Hematopoietic multipotent progenitor cell treated with erythropoietin and hydrocortisone succinate and interleukin-3 and kit ligand, for 15 days (in vitro differentiated cells): ENCODE measurements around the gene PDZD4.
A peak's percentile ranks its signal among the peaks of the same experiment; 100 is the strongest.
"Not testable (repeated sequence)": the region's sequence is repeated elsewhere in the genome, so short reads cannot be mapped to it uniquely, and the experiment has no call there.

Source experiments
- DNase-seq: peaks from one replicate; pipeline ENCODE4 v3.0.0-alpha.2; 2015; ENCODE audit warnings: low spot score

Gene PDZD4

DNA sequence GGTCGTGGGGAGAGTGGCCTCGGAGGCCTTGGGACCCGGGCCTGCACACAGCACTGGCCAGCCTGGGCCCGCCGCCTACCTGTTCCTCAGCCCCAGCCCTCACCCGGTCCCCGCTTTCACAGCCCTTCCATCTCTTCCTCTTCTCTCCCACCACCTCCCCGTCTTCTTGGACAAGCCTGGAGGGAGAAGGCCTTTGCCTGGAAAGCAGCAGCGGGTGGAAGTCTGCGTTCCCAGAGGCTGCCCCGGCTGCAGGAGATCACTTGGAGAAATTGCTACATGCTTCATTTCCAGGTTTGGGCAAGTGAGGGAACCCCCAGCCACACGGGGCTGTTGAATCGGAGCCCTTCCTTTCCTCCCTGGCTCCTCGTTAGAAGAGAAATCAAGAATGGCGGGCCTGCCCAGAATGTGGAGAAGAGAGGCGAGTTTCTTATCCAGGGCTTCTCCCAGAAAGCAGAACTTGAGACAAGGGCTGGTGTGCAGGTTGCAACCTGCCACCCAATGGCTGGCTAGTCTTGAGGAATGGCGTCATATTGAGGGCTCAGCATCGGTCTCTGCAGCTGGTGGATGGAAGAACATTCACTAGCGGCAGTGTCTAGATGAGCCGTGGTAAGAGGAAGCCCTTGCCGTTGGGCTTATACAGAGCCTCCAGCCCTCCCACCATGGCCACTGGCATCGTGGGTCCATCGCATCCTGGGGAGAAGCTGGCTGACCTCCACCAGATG is 1.2 kb upstream of the PDZD4 start:
- no peak for DNase-seq

DNA sequence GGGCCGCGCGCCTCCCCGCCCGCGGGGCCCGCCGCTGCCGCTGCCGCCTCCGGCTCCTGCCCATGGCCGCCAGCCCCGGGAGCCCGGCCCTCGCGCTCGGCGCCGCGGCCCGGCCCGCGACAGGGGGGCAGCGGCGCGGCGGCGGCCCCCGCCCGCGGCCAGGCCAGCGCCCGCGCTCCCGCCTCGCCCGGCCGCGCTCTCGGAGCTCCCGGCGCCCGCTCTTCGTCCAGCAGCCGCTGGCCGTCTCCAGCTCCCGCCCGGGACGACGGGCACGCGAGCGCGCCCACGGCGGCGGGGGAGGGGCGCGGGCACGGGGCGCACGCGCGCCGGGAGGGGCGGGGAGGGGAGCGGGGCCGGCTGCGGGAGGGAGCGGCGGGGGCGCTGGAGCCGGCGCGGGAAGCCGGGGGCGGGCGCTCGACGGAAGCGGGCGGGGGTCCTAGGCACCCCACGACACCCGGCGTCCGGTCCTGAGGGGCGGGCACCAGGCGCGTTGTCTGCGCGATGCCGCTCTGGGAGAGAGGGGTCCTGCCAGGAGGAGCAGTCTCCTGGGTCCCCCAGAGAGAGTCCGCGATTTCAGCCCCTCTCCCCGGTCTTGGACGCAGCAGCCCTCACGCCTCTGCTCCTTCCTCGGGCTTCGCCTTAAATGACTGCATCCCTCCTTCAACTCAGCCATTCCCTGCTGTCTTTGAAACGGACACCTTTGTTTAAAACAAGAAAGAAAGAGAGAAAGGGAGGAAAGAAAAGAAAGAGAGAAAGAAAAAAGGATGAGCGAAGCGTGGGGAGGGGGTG is 490 bp upstream of the PDZD4 start:
- DNase-seq: no peak

DNA sequence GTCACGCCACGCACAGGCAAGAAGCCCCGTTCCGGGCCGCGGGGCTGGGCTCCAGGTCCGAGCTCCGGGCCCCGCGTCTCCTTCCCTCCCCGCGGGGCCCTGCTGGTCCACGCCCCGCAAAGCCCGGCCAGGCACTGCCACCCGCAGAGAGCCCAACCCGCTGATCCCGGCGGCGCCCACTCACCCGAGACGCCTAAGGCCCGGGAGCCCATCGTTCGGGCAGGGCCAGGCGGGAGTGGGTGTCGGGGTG is 870 bp downstream of the PDZD4 start:
- no peak for DNase-seq

DNA sequence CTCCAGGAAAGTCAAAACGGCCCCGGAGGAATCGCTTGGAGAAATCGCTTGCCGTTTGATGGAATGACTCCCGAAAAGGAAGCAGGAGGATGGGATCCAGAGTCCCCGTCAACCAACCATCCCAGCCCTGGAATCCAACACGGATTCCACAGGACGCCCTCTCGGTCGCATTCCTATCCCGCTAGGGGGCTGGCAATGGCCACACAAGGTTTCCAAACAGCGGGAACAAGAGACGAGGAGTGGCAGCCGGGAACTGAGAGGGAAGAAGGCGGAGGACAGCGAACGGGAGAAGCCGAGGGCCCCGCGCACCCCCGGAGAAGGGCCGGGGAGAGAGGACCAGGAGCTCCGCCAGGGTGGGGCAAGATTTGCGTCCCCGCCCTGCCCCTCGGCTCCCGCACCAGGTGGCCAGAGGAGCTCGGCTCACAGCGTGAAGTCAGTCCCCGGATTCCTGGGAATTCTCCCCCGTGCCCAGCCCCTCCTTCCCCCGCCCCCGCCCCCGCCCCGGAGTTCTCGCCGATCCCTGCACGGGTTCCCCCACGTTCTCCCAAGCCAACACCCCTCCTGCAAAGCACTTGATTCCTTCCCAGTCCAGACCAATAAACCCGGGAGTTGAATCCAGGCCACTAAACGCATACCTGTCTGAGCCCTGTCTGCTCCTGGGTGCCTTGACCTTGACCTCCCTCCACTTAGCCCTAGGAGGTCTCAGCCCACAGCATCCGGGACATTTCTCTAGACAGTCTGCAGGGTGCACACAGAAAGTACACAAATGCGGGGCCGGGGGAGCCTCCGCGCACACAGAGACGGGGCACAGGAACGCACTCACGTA is 1.4 kb downstream of the PDZD4 start:
- DNase-seq: no peak

DNA sequence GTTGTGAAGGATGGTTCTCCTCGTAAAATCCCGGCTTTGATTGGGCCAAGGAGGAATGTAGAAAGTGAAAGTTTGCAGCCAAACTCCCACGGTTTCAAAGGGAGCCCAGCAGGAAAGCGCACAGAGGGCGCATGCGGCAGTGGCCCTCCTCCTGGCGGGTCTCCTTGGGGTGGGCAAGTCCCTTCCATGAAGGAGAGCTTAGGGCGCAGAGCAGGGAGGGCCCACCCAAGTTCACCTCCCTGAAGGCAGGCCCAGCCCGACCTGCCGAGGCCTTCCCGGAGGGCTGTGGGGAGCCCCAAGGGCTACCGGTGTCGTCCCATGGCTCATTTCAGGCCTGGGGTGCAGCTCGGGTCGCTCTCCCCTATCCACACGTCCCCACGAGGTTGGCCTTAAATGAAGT is 2.0 kb downstream of the PDZD4 start:
- no peak for DNase-seq

DNA sequence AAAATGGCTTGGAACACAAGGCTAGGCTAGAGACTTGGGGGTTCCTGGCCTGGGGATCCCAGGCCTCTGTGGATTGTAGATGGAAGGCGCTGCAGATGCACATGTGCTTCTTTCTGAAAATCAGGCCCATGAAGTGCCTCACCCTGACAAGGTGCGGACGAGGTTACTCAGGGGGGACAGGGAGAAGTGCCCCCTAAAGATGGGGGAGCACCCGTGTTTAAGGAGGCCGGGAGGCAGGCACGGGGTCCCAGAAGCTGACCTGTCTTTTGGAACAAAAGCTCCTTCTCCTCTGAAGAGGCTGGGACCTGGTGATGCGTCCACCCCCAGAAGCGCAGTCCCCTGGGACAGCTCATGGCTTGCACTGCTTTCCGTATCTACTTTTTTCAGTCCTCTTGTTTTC is 2.4 kb downstream of the PDZD4 start:
- DNase-seq: no peak

DNA sequence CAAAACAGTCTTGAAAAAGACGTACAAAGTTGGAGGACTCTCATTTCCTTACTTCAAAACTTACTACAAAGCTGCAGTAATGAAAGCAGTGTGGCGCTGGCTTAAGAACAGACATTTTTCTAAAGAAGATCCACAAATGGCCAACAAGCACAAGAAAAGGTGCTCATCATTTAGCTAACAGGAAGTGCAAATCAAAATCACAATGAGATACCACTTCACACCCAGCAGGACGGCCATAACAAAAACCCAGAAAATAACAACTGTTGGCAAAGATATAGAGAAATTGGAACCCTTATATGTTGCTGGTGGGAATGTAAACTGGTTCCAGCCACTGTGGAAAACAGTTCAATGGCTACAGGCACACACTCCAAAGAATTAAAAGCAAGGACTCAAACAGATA is 3.3 kb downstream of the PDZD4 start:
- no peak for DNase-seq

DNA sequence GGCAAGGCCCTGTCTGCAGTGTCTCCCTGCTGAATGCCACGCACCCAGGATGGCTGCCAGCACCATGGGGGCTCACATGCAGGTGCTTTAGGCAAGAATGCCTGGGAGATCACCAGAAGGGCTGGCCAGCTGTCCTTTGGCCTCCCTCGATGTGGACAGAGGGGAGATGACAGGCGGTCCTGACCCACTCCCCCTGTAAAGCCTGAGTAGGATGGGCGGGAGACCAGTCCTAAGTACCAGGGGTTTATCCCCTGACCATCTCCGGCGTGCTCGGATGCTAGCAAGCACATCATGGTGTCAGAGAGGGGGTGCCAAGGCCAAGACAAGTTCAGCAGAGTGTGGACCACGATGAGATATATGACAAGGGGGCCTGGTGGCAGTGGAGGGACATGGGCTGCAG is 5.3 kb downstream of the PDZD4 start:
- no peak for DNase-seq

DNA sequence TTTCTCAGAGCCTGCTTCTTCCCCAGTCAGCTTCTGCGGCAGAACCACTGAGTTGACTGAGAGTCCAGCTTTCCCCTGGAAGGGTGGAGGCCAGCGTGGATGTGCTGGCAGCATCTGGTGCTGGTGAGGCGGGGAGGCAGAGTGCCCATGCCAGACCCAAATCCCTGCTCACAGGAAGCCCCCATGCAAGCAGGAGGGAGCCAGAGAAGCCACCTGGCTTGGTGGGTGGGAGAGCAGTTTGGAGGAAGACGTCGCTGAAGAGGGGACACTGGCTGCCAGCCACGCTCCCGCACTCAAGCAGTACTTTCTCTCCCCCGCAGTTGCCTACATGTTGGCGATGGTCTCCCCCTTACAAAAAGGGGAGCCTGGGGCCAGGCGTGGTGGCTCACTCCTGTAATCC is 6.0 kb downstream of the PDZD4 start:
- DNase-seq: no peak

DNA sequence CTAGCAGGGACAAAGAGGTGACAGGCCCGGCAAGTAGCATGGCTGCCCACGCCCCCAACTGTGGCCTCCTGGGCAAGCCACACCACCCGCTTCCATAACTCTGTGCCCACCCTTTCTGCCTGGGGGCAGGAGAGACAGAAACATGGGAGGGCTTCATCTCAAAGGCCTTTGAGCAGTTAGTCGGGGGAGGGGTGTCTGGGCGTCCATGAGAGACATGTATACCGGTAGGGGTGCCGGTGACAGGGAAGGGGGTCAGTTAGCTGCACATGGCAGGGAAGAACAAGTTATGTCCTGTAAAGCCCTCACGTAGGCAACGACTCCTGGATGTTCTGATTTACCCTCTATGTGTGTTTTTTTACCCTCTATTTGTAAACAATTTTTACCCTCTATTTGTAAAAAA is 9.3 kb downstream of the PDZD4 start:
- DNase-seq: no peak

DNA sequence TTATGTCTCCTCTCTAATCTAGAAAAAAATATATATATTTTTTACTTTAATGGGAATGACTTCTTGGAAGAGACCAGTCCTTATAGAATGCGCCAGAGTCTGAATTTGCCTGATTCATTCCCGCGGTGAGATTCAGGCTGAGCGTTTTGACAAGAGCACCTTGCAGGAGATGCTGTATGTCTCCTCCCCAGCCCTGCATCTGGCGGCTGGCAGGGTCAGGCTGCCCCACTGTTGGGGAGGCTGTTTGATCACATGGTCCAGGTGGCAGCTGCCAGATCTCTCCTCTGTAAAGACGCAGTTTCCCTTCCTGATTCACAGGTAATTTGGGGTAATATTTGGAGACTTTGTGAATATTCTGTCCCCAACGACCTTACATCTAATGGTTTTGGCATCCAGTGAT is 9.7 kb downstream of the PDZD4 start:
- DNase-seq: no peak

DNA sequence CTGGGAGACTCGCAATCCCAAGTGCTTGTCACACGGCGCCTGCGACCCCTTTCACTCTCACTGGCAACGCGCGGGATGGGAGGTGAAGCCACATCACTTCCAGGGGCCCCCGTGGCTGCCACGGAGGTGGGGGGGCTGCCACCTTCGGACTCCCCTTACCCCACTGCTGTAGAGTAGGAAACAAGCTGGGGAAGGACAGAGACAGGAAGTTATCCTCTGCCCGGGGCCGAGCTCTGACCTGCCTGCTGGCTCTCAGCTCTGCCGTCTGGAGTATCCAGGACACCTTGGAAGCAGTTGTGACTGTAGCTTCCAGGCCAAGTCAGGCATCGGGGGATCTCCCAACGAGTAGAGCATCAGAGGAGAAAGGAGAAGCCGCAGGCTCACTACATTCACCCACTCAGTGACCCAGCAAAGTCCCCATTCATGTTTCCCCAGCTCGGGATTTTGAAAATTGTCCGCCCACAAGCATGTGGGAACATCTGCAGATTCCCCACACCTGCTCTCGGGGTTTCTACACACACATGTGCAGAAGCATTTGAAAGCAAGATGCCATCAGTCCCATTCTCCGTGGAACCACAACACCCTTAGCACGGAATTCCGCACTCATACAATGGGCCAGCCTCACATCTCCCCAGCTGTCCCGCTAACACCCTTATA is 10.8 kb downstream of the PDZD4 start:
- no peak for DNase-seq

DNA sequence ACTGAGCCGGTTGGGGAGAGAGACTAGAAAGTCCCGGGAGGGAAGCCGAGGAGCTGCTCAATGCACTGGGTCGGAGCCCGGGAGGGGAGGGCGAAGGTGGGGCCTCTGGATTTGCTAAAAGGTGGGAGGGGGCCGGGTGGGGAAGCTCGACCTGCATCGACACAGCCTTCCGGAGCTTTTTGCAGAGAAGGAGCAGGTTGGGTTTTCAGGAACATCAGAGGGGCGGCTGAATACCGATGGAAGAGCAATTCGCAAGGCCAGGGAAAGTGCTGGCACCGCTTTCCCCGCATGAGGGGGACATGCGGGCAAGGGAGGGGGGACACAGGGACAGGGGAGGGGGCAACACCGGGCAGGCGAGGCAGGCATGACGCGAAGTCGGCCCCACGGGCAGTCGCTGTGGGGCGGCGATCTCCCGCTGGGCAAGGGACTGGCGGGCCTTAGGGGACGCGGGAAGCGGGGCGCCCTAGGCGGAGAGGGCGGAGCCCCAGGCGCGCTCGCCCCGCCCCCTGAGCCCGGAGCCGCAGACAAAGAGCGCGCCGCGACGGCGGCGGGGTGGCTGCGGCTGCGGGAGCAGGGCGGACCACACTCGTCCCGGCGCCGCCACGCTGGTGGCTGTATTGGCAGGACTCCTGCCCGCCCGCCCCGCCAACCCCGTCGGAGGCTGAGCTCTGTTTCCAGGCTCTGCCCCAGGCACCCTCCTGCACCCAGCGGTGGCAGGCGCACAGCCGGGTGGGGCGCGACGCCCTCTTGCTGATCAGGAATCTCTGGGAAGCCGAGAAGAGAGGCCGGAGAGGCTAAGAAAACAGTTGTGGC is 11.6 kb downstream of the PDZD4 start:
- DNase-seq: peak; percentile 18

DNA sequence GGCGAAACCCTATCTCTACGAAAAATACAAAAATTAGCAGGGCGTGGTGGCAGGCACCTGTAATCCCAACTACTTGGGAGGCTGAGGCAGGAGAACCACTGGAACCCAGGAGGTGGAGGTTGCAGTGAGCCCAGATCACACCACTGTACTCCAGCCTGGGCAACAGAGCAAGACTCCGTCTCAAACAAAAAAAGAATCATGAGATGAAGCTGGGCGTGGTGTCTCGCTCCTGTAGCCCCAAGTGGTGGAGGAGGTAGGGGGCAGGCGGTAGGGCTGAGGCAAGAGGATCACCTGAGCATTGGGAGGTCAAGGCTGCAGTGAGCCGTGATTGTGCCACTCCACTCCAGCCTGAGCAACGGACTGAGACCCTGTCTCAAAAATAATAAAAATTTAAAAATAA is 12.3 kb downstream of the PDZD4 start:
- not testable (repeated sequence) for DNase-seq

DNA sequence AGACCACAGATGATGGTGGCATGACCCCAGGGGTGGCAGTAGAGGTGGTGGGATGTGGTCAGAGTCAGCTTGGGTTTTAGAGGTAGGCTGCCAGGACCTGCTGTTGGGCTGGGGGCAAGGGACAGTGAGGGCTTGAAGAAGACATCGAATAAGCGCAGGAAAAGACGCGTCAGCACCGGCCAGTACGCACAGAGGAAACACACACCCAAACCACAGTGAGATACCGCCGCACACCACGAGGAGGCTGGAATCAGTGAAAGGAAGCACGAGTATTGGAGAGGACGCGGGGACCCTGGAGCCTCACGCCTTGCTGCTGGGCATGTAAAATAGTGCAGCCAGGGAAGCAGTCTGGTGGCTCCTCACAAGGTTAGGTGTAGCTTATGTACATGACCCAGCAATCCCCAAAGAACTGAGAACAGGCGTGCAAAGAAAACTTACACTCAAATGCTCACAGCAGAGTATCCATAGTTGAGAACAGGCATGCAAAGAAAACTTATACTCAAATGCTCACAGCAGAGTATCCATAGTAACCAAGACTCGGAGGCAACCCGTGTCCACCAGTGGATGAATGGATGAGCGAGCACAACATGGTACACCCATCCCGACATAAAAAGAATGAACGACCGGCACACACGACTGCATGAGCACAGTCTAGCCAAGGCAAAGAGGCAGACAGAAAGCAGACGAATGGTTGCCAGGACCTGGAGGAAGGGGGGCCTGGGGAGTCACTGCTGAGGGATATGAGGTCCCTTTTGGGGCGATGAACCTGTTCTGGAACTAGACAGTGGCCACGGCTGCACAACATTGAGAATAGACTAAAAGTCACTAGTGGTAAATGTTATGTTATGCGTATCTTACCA is 13.3 kb downstream of the PDZD4 start:
- DNase-seq: no peak

DNA sequence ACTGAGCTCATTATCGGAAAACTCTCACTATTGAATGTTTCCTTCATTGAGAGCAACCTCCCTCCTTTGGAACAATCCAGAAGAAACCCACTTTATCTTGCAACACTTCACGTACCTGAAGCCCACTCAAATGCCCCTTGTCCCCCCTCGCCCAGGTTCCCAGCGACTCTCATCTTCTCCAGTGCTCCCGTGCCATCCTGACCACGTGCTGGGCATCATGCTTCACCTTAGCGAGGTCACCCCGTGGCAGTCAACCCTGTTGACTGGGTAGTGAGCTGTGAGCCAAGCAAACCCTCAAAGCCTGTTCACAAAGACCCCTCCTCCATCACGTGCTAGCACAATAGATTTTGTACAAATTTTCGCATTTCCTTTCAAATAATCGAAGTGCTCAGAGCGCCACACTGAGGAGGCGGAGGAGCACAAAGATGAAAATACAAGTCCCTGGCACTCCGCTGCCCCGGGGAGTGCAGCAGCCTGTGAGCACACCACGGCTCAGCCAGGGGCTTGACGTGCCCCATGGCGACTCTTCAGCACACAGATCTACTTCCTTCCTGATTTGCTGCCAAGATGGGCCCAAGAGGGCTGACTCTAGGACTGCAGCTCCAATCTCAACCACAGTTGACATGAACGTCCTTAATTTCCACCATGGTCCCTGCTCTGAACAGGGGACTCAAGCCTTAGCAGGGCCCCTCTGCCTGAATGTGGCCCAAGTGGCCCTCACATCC is 15.6 kb downstream of the PDZD4 start:
- no peak for DNase-seq

DNA sequence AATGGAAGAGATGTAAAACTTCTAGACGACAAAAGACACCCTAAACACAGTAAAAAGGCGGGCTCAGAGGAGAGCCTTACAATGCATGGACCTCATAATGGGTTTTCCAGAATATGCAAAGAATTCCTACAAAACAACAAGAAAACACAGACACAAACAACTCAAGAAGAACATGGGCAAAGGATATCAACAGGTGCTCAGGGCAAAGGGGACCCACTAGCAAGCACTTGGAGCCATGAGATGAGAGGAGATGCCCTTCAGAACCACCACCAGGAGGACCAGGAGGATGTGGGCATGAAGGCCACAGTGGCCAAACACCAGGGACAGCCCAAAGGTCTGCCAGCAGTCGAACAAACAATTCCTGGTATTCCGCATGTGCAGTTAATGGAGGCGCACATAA is 17.2 kb downstream of the PDZD4 start:
- no peak for DNase-seq

DNA sequence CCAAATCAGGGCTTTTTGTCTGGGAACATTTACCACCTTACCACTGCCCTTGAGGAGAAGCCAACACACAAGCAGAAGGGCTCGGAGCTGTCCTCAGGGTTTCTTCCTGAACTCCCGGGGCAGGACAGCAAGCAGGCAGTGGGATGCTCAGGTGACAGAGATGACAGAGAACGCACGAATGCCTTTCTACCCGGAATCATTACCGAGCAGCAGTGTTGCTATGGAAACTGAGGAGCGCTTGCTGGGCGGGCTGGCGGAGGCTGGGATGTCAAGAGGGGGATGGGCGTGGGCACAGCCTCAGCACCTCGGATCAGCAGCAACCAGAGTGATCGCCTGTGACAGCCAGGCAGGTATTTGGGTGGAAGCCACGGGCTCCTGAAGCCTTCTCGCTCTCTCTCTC is 18.1 kb downstream of the PDZD4 start:
- DNase-seq: no peak

DNA sequence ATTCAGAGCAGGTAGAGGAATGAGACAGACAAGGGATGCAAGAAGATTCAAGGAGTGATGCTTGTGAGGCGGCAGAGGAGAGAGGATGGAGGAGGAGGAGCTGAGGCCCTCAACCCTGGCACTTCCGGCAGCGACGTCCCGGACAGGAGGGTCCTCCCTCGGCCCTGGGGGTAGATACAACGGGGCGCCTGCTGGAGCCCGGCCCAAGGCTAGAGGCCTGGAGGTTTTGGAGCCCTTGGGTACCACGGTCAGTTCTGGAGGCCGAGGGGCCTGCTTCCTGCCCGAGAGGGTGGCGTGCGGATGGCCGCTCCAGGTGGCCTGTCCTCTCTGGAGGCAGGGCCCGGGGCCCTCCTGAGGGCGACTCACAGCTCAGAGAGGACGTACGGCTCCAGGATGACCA is 22.4 kb downstream of the PDZD4 start:
- no peak for DNase-seq

DNA sequence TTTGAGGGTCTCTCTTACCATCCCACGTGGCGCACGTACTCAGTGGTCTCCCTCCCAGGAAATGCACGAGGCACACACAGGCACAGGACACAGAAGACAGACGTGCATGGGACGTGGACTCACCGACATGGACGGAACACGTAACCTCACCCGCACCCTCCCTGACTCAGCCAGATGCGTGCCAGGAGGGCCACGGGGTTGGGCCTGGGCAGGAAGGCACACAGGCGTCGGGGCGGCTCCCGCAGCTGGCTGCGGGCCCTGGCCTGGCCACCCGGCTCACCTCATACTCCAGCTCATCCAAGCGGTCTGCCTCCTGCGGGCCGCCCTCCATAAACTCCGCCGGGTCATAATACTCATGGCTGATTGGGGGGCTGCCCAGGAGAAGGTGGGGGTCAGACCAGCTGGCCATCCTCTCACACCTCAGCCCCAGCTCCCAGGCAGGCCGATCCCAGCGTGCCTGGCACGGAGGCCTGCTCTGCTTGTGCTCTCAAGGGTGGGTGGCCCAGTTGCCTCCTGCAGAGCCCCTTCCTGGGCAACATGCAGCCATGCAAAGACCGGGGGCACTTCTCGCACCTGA is 23.3 kb downstream of the PDZD4 start:
- DNase-seq: no peak
